ENCODE results near the gene SEC23A.
"Not testable (repeated sequence)": the region's sequence is repeated elsewhere in the genome, so short reads cannot be mapped to it uniquely, and the experiment has no call there.

SEC23A gene

DNA sequence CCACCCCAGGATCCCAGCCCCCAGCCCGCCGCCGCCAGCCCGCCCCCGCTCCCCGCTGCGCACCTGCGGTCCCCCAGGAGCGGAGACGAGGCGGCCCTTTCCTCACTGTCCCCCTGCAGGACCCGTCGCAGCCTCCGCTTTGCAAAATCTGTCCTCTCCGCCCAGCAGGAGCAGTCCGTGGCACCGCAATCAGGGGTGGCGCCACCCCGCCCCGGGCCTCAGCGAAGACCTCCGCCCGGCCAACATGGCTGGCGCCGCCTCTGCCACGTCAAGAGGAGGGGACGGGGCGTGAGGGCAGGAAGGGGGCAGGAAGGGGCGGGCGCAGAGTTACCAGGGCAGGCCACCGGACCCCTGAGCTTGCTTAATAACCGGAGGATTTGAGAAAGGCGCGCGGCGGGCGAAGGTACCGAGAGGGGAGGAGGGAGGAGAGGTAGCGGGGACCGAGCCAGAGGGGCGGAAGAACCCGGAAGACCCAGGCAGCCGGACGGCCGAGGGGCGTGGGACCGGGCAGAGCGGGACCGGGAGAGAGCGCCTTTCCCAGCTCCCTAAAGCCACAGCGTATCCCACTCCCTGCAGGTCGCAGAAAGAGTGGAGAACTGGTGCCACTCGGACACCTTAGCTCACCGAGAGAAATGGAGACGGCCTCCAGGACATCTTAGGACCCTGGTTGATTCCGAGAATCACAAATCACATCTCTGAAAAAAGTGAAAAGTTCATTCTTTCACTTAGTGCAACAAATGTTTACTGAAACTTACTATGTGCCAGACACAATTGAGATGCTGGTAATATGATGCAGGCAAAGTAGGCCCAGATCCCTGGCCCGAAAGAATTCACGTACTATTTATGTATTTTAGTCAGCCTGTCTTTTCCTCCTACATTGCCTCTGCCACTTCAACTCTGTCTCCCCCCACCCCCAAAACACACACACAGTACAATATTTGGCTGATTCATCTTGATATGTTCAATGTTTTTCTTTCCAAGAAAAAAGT, at the start of gene SEC23A:
Gene SEC23A, minus strand, starts transcription at position 267 of the 989 bp plus-strand sequence. CDS start 7,117 bp downstream, outside the sequence.
- DNase-seq, result peak; percentile 80

DNA sequence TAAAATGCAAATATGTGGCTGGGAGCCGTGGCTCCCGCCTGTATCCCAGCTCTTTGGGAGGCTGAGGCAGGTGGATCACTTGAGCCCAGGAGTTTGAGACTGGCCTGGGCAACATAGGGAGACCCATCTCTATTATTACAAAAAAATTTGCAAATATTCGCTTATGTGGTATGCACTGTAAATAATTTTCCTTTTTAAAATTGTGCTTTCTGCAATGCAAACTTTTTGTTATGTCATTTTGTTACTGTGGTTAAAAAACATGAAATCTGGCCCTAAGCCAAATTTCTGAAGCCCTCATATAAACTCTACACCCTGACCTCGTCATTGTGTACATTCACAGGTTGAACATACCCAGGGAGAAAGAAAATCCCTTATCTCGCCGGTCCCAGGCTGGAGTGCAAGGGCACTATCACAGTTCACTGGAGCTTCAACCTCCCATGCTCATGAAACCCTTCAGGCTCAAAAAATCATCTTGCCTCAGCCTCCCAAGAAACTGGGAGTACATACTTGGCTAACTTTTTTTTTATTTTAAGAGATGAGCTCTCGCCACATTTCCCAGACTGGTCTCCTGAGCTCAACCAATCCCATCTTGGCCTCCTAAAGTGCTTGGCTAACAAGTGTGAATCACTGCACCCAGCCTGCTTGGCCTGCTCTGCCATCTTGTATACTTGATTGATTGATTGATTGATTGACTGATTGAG, 42.4 kb upstream of the SEC23A start:
- no peak for DNase-seq

DNA sequence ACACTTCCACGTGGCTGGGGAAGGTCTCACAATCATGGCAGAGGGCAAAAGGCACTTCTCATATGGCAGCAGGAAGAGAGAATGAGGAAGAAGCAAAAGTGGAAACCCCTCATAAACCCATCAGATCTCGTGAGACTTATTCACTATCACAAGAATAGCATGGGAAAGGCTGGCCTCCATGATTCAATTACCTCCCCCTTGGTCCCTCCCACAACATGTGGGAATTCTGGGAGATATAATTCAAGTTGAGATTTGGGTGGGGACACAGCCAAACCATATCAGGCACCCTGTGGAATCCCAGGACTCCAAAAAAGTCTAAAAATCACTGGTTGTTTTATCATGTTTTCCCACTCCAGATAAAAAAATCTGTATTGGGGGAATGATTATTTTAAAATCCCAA, 40.2 kb upstream of the SEC23A start:
- not testable (repeated sequence) for DNase-seq

DNA sequence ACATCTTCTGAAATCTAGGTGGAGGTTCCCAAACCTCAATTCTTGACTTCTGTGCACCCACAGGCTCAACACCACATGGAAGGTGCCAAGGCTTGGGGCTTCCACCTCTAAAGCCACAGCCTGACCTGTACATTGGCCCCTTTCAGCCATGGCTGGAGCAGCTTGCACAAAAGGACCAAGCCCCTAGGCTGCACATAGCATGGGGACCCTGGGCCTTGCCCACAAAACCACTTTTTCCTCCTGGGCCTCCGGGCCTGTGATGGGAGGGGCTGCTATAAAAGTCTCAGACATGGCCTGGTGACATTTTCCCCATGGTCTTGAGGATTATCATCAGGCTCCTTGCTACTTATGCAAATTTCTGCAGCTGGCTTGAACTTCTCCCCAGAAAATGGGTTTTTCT, 38.6 kb upstream of the SEC23A start:
- not testable (repeated sequence) for DNase-seq

DNA sequence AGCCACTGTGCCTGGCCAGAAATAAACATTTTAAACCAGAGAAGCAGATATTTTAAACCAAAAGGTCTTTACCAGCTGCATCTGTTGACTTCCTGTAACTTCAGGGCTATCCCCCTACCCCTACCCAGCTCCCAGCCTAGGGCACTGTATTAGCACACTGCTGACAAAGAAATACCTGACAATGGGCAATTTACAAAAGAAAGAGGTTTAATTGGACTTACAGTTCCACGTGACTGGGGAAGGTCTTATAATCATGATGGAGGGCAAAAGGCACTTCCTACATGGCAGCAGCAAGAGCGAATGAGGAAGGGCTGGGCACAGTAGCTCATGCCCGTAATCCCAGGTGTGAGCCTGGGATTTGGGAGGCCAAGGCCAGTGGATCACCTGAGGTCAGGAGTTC, 37.1 kb upstream of the SEC23A start:
- no peak for DNase-seq

DNA sequence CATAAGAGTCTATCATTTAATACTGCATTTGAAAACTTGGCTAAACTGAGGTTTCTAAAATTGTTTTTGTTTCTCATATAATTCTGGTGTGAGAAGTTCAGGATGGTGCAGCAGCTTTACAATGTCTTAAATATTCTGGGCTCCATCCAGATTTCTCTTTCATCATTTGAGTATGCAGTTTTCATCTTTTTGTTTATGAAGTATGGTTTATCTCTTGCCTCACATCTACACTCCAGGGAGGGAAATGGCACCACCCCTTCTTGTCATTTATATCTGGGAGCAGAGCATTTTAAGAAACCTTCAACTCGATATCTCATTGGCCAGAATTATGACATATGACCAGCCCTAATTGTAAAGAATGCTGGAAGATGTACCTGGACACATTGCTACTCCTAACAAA, 35.4 kb upstream of the SEC23A start:
- DNase-seq, result no peak

DNA sequence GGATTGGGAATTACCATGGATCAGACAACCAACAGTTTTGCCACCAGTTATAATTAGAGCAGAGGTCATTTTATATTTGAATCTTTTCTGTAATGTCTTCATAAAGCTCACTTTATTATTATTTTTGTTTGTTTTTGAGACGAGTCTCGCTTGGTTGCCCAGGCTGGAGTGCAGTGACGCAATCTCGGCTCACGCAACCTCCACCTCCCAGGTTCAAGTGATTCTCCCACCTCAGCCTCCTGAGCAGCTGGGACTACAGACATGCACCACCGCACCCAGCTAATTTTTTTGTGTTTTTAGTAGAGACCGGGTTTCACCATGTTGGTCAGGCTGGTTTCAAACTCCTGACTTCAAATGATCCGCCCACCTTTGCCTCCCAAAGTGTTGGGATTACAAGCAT, 34.8 kb upstream of the SEC23A start:
- DNase-seq, result not testable (repeated sequence)

DNA sequence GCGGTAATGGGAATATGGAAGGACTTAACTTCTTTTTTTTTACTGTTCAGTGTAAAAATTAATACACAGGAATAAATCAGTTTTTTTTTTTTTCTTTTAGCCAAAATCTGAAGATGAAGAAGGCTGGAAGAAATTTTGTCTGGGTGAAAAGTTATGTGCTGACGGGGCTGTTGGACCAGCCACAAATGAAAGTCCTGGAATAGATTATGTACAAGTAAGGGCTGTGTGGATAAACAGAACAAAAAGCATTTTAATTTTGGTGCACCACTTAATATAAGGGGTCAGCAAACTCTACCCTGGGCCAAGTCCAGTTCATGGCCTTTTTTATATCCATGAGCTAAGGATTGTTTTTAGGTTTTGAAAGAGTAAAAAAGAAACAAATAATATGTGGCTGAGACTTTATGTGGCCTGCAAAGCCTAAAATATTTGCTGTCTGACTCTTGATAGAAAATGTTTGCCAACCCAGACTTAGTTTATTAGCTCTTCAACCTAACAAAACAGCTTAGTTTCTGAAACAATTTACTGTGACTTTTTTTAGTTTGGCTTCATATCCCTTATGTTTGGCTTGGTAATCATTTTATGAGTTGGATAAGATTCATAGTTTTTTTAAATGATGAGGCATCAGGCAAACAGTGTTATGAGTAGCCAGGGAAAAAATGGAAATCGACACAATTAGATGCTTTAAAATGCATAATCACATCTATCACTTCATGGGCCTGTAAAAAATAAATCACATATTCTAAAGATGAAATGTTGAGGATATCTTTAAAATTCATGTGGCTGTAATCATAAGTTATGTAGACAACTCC, 19.5 kb upstream of the SEC23A start:
- no peak for DNase-seq

DNA sequence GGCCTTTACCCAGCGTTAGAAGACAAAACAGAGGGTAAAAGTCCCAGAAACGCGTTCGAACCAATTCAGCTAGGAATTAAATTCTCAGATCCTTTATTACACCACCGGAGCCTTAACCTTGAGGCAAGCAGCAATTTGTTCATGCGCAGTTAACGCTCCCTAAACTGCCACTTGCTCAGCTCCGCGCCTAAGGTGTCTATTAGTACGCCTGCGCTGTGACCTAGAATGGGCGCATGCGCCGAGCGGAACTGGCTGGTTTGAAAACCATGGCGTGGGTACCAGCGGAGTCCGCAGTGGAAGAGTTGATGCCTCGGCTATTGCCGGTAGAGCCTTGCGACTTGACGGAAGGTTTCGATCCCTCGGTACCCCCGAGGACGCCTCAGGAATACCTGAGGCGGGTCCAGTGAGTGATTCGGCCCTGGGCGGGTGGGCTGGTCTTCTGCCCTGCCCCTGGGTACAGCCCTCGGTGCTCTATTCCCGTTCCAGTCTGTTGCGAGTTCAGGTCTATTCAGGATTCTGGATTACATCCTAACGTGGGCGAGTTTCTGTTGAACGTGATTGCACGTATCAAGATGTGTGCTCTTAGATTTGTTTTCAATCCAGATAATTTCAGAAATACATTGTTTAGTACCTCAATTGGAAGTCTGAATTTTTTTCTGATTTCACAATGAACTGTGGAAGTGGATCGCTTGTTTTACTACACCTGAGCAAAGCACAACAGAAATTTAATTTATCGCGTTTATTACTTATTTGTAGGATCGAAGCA, 11.2 kb upstream of the SEC23A start, which contains the start of gene GEMIN2:
Gene GEMIN2, plus strand, starts transcription at position 251 of the 766 bp plus-strand sequence. Its CDS starts 16 bp downstream, at position 267.
- DNase-seq, result peak; percentile 90

DNA sequence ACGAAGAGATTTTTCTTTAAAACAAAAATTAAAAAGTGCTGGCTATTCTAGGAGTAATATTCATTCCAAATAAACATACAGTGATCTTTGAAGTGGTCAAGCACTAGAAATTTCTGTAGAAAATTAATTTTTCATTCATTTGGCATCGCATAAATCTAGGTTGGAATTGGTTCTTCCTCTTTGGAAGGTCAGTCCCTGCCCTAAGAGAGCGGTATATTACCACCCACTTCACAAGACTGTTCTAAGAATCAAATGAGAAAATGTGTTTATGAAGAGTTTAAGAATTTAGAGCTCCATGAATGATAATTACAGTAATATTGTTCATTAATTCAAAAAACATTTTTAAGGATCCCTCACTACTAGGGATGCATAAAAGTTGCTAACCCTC, 10.6 kb upstream of the SEC23A start:
- DNase-seq, result no peak

DNA sequence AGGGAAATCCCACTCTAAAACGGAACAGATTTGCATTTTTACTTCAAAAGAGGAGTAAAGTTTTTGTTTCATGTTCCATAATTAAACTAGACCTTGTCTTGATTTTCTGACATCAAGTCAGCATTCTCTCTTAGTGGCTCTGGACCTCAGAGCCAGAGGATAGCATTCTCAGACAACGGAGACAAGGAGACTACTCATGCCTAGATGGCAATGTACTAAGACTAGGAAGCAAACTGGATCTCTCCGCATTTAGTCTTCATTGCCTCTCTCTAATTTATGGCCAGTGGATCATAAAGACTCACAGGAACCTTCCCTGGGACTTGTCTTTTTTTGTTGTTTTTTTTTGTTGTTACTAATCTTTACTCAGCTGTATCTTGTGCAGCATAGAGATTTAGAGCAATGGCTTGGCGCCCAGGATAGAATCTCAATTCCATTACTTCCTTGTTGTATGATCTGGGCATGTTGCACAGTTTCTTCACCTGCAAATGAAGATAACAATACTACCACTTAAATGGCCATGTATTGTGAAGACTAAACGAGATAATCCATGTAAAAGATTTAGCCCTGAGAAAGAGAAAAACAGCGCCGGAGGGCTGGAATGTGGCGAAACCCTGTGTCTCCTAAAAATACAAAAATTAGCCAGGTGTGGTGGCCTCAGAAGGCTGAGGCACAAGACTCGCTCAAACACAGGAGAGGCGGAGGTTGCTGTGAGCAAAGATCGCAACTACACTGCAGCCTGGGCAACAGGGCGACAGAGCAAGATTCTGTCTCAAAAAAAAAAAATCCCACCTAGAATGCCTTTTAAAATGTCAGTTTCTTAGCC, 7.1 kb upstream of the SEC23A start:
- DNase-seq, result no peak

DNA sequence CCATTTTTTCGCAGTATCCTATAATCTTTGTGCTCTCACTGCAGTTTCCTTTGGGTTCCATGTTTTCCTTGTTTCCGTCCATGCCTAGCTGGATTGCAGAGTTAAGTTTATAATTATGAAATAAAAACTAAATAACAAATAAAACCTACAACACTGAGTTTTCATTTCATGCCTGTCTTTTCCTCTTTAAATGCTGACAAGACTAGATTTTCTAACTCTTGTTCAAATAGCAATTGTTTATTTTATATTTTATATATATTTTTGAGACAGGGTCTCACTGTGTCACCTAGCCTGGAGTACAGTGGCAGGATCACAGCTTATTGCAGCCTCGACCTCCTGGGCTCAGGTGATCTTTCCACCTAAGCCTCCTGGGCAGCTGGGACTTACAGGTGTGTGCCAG, 5.8 kb upstream of the SEC23A start:
- no peak for DNase-seq

DNA sequence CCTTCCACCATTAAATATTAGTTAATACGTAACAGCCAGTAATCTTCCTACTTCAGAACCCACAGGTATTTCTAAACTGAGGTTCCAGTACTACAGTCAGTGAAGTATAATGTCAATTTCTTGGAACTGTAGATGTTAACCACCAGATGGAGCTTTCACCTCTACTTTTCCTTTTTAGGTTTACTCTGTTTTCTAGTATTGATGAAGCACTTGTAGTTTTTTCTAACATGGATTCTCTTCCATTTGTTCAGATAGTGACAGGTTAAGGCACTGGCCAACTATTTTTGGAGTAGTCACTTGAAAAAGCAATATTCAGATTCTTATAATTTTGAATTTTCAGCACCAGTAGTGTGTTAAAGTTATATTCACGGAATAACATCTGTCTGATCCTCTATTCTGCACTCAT, 4.6 kb upstream of the SEC23A start:
- no peak for DNase-seq

DNA sequence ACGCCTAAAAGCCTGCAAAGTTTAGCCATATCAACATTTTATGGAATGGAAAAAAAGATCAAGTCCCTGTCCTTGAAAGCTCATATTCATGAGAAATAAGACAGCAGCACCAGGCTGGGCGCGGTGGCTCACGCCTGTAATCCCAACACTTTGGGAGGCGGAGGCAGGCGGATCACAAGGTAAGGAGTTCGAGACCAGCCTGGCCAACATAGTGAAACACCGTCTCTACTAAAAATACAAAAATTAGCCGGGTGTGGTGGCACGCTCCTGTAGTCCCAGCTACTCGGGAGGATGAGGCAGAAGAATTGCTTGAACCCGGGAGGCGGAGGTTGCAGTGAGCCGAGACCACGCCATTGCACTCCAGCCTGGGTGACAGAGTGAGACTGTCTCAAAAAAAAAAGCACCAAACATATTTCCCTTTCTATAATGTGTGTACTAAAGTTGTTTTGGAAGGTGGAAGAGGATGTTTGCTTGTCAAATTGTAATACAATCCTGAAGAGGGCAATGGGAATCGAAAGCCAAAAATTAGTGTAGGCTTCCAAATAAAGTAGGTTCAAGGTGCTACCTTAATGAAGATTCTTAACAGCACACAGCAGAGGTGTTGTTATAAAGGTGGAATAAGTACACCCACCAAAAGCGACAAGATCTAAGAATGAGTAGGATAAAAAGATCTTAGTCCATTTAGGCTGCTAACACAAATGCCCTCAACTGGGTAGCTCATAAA, 1.2 kb upstream of the SEC23A start:
- not testable (repeated sequence) for DNase-seq

DNA sequence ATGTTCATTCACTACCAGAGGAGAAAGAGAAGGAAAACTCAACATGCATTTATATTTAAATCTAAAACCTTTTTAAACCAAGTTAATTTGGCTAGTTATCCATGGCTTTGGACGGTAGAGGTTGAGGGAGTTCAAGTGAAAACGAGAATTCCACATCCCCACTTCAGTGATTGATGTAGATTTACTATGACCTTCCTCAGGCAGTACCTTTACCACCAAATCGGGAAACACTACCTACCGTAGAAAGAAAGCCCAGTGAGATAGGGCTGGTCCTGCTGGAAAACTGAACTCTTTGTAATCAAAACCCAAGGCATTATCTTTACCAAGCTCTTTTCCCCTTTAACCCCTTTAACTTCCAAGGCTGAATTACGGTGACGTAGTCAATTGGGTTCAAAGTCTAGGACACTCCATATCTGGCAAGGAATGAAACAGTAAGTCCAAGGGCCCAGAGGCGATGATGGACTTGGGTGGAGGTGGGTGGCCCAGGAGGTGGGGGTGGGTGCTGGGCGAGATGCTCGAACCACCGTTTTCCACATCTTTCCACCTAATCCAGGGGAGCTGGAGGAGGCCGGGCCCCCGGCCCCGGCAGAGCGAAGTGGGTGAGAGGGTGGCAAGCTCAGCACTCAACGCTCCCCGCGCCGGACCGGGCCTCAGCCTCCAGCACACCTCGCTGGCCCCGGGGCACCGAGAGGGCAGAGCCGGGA, 618 bp downstream of the SEC23A start:
- no peak for DNase-seq

DNA sequence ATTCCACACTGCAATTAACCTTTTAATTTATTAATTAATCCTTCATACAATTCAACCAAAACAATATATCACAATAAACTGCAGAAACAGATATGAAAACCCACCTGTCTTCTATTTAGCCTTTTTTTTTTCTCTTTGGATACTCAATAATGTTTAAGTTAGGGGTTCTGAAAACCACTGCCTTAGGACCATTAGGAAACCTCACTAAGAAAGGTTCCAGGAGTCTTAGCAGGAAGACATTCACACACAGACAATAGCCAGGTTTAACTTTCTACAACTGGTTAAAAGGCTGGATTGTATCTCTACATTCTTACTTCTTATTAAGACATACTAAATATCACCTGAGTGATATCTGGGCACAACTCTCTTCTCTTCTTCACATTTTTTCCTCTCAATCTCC, 3.3 kb downstream of the SEC23A start:
- no peak for DNase-seq

DNA sequence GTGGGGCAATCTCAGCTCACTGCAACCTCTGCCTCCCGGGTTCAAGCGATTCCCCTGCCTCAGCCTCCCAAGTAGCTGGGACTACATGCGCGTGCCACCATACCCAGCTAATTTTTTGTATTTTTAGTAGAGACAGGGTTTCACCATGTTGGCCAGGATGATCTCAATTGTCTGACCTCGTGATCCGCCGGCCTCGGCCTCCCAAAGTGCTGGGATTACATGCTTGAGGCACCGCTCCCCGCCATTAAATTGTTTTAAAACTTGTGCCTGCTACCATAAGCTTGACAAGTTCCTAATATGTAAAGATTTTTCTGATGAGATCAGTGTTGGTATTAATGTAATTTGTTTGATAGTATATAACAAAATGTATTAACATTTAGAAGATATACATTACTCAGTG, 3.8 kb downstream of the SEC23A start:
- not testable (repeated sequence) for DNase-seq

DNA sequence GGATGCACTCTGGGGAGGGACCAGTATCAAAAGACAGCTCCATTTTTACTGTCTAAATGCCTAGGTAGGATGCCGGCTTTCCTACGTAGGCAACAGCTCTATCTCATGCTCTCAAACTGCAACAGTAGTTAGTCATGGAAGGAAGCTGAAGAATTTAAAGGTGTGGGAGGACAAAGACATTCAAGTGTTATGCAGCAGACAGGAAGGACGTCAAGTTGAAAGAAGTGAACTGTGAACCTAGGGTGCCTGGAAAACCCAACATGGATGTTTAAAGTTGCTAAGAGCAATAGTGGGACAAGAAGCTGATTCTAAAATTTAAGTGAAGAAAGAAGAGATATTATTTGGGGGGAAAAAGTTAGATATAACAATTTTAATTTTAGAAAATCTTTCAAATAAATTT, 5.9 kb downstream of the SEC23A start:
- DNase-seq, result no peak

DNA sequence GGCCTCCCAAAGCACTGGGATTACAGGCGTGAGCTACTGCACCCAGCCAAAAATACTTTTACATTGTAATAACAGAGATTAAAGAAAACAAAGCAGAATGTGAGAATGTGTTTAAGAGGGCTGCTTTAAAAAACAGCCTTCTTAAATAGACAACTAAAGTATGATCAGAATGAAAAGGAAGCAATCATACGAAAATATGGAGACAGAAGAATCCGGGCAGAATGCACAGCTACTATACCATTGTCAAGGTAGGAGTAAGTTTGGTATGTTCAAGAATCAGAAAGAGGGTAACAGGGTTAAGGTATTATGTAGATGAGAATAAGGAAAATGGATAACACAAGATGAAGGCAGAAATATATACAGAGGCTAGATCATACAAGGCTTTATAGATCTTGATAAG, 8.5 kb downstream of the SEC23A start:
- no peak for DNase-seq

DNA sequence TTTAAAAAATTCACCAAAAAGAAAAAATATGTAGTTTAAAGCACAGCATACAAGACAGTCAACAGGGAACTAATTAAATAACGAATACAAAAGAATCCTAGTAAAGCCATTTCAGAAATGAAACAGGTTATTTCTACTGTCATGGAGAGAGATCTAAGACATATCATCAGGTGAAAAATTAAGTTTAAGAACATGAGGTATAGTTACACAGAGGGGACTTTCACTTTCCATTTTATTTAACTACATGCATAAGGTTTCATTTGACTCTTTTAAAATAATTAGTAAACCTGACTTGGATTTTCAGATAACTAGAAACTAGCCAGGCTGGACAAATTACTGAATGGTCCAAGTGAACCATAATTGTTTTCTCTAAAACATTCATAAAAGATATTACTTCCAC, 11.3 kb downstream of the SEC23A start:
- DNase-seq, result no peak
